ENCODE measurements around the gene SOX13. TPM values are rescaled to one million over a fixed set of nuclear protein-coding genes. Genes with fewer than 3 reads are reported as not detected.

SOX13 gene
- total RNA-seq, 1 experiment from 2014 or later = 35.6 TPM

DNA sequence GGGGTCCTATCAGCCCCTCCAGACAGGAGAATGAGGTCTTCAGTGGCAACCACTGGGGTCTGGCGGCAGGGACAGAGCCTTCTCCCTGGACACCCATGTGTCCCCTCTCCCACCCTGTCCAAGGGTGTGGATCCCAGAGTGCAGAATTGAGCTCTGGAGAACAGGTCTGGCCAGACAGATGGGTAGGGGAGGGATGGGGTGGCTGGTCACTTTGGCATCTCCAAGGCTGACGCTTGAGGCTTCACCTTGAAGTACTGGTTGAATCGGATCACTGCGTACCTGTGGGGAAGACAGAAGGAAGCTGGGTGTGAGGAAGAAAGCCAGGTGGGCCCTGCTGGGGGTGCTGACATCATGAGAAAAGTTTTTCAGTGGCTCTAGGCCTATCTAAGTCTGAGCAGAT lies 59.1 kb downstream of the SOX13 start:
- RAD21 ChIA-PET (ENCODE audit: low non-redundant PET in 1 of 2, low total read pairs in 2 of 2, uncharacterized antibody in 2 of 2, unreplicated experiment in 2 of 2) = no interaction called here

DNA sequence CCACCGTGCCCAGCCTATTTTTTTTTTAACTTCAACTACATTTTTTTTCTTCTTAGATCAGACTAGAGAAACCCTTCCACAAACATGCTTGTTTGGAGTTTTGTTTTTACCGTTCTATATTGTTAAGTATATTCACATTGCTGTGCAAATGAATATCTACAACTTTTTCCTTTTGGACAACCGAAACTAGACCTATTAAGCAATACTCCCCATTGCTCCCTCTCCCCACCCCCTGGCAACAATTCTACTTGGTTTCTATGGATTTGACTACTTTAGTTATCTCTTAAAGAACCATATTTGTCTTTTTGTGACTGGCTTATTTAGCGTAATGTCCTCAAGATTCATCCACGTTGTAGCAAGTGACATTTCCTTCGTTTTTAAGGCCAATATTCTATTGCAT lies 59.8 kb downstream of the SOX13 start:
- Histone ChIP-seq H3K36me3 (ENCODE audit: control insufficient read depth in 1 of 2, insufficient read depth in 2 of 2, low read length in 2 of 2) (no peaks in the 10 kb centered on the region), H3K27ac (ENCODE audit: low read depth, low read length) (no peak overlapping the region), H3K4me3 (replicated peaks in 1 of 2; ENCODE audit: low read depth in 1 of 2, low read length in 2 of 2) (no peak overlapping the region), H3K79me2 (ENCODE audit: insufficient read depth, low read length) (no peaks in the 10 kb centered on the region), H3K27me3 (ENCODE audit: insufficient read depth, low read length) (no peaks in the 10 kb centered on the region), H3K9ac (ENCODE audit: low read length) (no peak overlapping the region), H3K9me3 (ENCODE audit: control insufficient read depth in 1 of 2, insufficient read depth in 1 of 2, low read depth in 1 of 2, low read length in 2 of 2) (no peaks in the 10 kb centered on the region), H4K20me1 (ENCODE audit: insufficient read depth) (no peaks in the 10 kb centered on the region), H3K9me2 (ENCODE audit: insufficient read depth) (no peaks in the 10 kb centered on the region), H2AFZ (ENCODE audit: low read depth, low read length, poor library complexity, severe bottlenecking) (no peak overlapping the region), H3K4me2 (ENCODE audit: low read length) (no peak overlapping the region), H3K4me1 (ENCODE audit: control insufficient read depth in 1 of 2, insufficient read depth in 2 of 2, low read length in 2 of 2) (peaks cover 21 to 42% of the 10 kb centered on the region in 2 experiments)
- TF ChIP-seq CBX3 (IDR thresholded peaks at IDR 0.05; ENCODE audit: low read depth) = no peak
- TF ChIP-seq EZH2 (IDR thresholded peaks at IDR 0.05) = no peak
- TF ChIP-seq SP1 (IDR thresholded peaks at IDR 0.05; ENCODE audit: low read depth) = no peak
- TF ChIP-seq, protein P1, sequence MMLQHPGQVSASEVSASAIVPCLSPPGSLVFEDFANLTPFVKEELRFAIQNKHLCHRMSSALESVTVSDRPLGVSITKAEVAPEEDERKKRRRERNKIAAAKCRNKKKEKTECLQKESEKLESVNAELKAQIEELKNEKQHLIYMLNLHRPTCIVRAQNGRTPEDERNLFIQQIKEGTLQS (IDR thresholded peaks at IDR 0.05) = no peak
- ChIA-PET RAD21 (ENCODE audit: low non-redundant PET in 1 of 2, low total read pairs in 2 of 2, uncharacterized antibody in 2 of 2, unreplicated experiment in 2 of 2) (no interaction called here), POLR2A (no interaction called here), CTCF (interaction anchor here (7.6 kb wide), 1 partner anchor 260 kb away, joined by 246 read pairs; no protein-coding TSS in a partner anchor)
- DNase-seq (ENCODE audit: low read depth, low spot score) (no peak), ATAC-seq (no peak)
- intact Hi-C loops (cut with micrococcal nuclease) = no loop called here
- BruUV-seq (replicated peaks) = no TSS peak

More for the DNA sequence above, 59.1 kb downstream of the SOX13 start:
- no TSS peak for BruUV-seq (replicated peaks)
- Histone ChIP-seq H3K9me3 (ENCODE audit: control insufficient read depth in 1 of 2, insufficient read depth in 1 of 2, low read depth in 1 of 2, low read length in 2 of 2) (no peaks in the 10 kb centered on the region), H3K27ac (ENCODE audit: low read depth, low read length) (no peak overlapping the region), H3K4me1 (ENCODE audit: control insufficient read depth in 1 of 2, insufficient read depth in 2 of 2, low read length in 2 of 2) (peaks cover 21 to 45% of the 10 kb centered on the region in 2 experiments), H3K79me2 (ENCODE audit: insufficient read depth, low read length) (no peaks in the 10 kb centered on the region), H3K27me3 (ENCODE audit: insufficient read depth, low read length) (no peaks in the 10 kb centered on the region), H3K4me3 (replicated peaks in 1 of 2; ENCODE audit: low read depth in 1 of 2, low read length in 2 of 2) (no peak overlapping the region), H2AFZ (ENCODE audit: low read depth, low read length, poor library complexity, severe bottlenecking) (no peak overlapping the region), H3K9me2 (ENCODE audit: insufficient read depth) (no peaks in the 10 kb centered on the region), H3K36me3 (ENCODE audit: control insufficient read depth in 1 of 2, insufficient read depth in 2 of 2, low read length in 2 of 2) (no peaks in the 10 kb centered on the region), H4K20me1 (ENCODE audit: insufficient read depth) (no peaks in the 10 kb centered on the region), H3K4me2 (ENCODE audit: low read length) (peak overlapping the region; percentile 60; the same call in 1 of the 2 replicates), H3K9ac (ENCODE audit: low read length) (no peak overlapping the region)
- POLR2A ChIA-PET = no interaction called here
- intact Hi-C loops (cut with micrococcal nuclease) = no loop called here
- ATAC-seq = no peak
- CTCF ChIA-PET = interaction anchor here (1.4 to 7.6 kb wide), 3 partner anchors 20 to 259 kb away, joined by 3 to 246 read pairs (median 7); partner anchors contain the start of gene ETNK2
- TF ChIP-seq ZNF274 (IDR thresholded peaks at IDR 0.05; ENCODE audit: low read depth, low read length) (no peak), SRF (IDR thresholded peaks at IDR 0.05; ENCODE audit: low read depth) (no peak)
- no peak for DNase-seq (ENCODE audit: low read depth, low spot score)
